ENCODE measurements around the gene DCUN1D4. TPM values are rescaled to one million over a fixed set of nuclear protein-coding genes. Genes with fewer than 3 reads are reported as not detected.

Gene DCUN1D4
- total RNA-seq, 2 experiments from 2014 or later = 28.4 to 30.0 TPM

DNA sequence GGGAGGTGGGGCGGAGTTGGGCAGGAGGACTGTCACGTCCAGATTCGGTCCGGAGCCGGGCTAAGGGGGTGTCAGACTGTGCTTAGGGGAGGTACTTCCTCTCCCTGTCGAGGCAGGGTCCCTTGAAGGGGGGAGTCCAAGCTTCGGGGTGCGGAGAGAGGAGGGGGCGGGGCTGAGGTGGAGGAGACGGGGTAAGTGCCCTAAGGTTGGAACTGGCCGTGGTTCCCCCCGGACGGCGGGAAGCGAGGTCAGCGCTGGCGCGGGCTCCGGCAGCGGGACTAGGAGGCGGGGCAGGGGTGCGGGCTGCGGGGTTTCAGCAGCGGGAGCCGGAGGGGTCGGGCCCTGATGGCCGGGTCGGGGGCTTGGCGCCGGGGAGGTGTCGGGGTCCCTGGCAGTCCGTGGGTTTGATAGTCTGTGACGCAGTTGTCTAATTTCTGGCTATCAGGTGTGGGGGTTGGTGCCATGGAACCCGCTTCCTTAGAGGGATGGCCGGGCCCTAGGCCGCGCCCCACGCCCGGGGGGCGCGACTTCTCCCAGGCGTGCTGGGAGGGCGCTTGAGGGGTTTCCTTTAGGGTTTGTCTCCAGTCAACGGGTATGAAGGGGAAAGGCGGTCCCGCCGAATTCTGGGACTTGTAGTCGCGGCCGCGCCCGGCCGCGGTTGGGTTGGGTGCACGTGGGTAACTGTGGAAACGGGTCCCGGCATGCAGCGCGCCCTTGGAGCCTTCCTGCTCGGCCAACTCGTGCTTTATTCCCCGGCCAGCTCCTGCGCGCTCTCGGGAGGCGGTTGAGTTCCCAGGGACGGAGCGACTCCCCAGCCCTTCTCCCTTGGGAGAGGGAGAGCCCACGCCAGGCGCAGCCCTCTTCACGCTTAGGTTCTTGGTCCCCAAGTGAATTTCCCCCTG, 1.5 kb downstream of the DCUN1D4 start:
- H3K27me3 Mint-ChIP-seq = no peaks in the 10 kb centered on the region
- H3K4me3 Mint-ChIP-seq = peak overlapping the region; percentile 91
- peaks cover 8% of the 10 kb centered on the region for H3K36me3 Mint-ChIP-seq
- H3K4me1 Mint-ChIP-seq = peaks cover 18% of the 10 kb centered on the region
- CTCF ChIA-PET = no interaction called here
- DNase-seq = peak; percentile 92
- peak; percentile 31 for ATAC-seq
- peak overlapping the region; percentile 74 for H3K27ac Mint-ChIP-seq
- no peaks in the 10 kb centered on the region for H3K9me3 Mint-ChIP-seq (ENCODE audit: low read depth)

DNA sequence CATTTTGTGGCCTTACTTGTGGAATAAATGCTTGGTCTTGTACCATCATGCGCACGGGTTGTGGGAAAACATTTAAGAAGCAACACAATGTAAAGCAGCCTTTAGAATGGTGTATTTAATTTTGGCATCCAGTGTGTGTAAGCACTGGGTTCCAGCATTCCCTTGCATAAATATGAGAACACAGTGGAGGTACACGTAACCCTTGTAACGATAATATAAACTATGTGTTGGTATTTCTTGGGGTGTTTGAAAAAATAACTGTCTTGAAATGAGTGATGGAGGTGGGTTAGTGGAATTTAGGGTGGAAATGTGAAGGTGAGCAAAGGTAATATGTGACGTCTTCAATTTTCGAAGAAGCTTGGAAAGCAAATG, 2.1 kb downstream of the DCUN1D4 start:
- ATAC-seq (no peak), DNase-seq (no peak)
- H3K27me3 Mint-ChIP-seq = no peaks in the 10 kb centered on the region
- peaks cover 8% of the 10 kb centered on the region for H3K36me3 Mint-ChIP-seq
- no peaks in the 10 kb centered on the region for H3K9me3 Mint-ChIP-seq (ENCODE audit: low read depth)
- H3K4me1 Mint-ChIP-seq = peaks cover 18% of the 10 kb centered on the region
- peak overlapping the region; percentile 74 for H3K27ac Mint-ChIP-seq
- CTCF ChIA-PET = no interaction called here
- H3K4me3 Mint-ChIP-seq = peak overlapping the region; percentile 91

DNA sequence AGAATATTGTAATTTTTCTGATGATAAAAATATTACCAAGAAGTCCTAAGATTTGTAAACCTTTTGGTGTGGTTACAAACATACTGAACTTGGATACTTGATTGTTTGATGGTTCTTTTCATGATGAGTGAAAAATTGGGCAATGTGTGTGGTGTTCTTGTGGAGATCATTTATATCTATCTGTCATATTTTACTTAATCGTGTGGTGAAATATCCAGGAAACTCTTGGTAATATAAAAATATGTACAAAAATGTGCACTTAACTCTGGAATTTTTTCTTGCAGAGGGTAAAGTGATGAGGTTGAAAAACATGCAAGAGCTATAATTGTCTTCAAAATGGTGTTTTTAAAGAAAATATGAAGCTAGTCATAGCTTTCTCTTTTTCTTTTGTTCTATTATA, 2.8 kb downstream of the DCUN1D4 start:
- no peaks in the 10 kb centered on the region for H3K9me3 Mint-ChIP-seq (ENCODE audit: low read depth)

DNA sequence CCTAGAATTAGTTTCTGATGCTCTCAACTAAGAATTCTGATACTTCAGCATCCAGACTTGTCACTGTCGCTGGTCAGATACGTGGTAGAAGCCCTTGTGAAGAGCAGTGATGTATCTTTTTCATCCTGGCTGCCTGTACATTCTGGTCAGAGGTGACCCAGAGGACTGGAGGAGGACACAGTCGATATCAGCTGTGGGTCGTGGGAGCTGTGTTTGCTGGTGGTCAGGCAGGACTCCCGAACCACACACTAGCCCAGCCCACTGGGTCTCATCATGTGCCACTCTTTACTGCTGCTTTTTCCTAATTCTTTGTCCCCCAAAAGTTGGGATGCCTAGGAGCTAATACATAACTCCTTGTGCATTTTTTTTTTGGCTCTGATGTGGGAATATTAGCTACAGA, 6.5 kb downstream of the DCUN1D4 start:
- Mint-ChIP-seq H3K4me1 (peaks cover 12% of the 10 kb centered on the region), H3K27ac (no peak overlapping the region), H3K36me3 (peaks cover 8% of the 10 kb centered on the region), H3K27me3 (no peaks in the 10 kb centered on the region), H3K9me3 (ENCODE audit: low read depth) (no peaks in the 10 kb centered on the region), H3K4me3 (no peak overlapping the region)
- DNase-seq = no peak
- CTCF ChIA-PET = no interaction called here
- ATAC-seq = no peak

More for the DNA sequence above, 2.8 kb downstream of the DCUN1D4 start:
- ATAC-seq (no peak), DNase-seq (no peak)
- CTCF ChIA-PET = interaction anchor here (1.2 to 1.3 kb wide), 2 partner anchors 59 to 181 kb away, joined by 3 read pairs; no protein-coding TSS in a partner anchor
- Mint-ChIP-seq H3K27ac (no peak overlapping the region), H3K36me3 (peaks cover 8% of the 10 kb centered on the region), H3K4me3 (no peak overlapping the region), H3K27me3 (no peaks in the 10 kb centered on the region), H3K4me1 (peaks cover 18% of the 10 kb centered on the region)

DNA sequence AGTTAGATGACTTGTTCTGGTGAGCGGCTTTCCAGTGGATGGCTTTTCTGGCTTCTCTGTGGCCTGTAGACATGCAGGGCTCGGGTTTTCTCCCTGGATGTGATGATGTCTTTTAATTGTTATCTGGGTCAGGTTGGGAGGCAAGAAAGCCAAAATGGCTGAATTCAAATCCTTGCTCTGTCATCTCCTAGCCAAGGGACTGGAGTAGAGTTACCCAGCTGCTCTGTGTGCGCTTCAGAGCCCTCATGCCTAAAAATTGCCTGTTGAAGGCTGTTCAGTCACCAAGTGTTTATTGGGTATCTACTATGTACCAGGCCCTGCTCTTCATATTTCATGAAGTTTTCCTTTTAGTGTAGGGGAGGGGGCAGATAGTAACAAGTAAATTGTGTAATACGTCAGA, 7.3 kb downstream of the DCUN1D4 start:
- H3K27ac Mint-ChIP-seq = no peak overlapping the region
- no peaks in the 10 kb centered on the region for H3K9me3 Mint-ChIP-seq (ENCODE audit: low read depth)
- ATAC-seq (no peak), DNase-seq (no peak)
- H3K4me1 Mint-ChIP-seq = peaks cover 6% of the 10 kb centered on the region
- no peaks in the 10 kb centered on the region for H3K27me3 Mint-ChIP-seq
- H3K36me3 Mint-ChIP-seq = peaks cover 8% of the 10 kb centered on the region
- CTCF ChIA-PET = no interaction called here
- no peak overlapping the region for H3K4me3 Mint-ChIP-seq

DNA sequence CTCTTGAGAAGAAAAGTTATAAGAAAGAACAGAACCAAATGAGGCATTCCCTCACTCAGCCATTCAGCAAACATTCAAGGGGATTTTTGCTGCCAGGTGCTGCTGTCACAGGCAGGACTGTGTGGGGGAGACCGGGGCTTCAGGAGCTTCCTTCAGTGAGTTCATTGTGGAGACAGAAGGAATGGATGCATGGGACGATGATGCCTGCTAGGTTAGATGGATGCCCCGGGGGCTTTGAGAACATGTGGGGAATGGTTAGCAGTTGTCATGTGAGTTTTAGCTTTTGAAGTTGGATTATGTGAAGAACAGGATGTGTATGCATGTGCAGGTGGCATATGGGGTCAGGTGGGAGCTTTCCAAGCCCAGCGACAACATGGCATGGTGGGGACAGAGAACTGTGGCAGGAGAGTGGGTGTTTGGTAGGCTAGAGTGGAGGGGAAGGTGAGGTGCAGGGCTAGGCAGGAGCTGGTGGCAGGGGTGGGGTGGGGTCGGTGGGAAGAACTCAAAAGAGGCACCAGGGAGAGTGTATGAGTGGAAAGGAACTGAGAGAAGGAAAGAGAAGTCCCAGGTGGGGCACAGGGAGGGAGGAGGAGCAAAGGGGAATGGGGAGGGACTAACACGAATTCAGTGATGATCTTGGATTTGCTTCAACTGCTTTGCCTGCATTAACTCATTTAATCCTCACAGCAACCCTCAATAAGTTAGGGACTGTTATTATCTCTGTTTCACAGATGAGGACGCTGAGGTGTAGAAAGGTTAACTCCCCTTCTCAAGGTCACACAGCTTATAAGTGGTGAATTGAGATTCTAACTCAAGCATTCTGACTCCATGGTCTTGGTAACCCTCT, 8.4 kb downstream of the DCUN1D4 start:
- CTCF ChIA-PET = no interaction called here
- Mint-ChIP-seq H3K4me3 (no peak overlapping the region), H3K4me1 (peaks cover 2% of the 10 kb centered on the region), H3K27me3 (no peaks in the 10 kb centered on the region), H3K9me3 (ENCODE audit: low read depth) (no peaks in the 10 kb centered on the region), H3K27ac (no peak overlapping the region), H3K36me3 (peaks cover 6% of the 10 kb centered on the region)
- ATAC-seq = no peak
- no peak for DNase-seq

DNA sequence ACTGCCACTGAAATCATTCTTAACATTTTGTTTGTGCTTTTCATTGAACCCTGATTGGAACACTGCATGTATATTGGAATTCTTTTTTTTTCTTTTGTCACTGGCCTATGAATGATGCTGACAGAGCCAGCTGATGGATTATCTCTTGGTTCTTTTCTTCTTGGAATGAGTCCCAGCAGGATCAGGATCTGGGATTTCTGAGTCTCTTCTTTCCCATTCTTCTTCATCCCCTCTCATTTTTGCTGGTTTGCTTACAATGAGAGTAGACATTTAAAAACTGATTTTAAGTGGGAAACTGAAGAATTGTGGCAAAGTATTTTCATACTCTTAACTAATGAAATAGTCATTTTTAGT, 9.0 kb downstream of the DCUN1D4 start:
- Mint-ChIP-seq H3K4me1 (peaks cover 2% of the 10 kb centered on the region), H3K36me3 (peaks cover 6% of the 10 kb centered on the region), H3K4me3 (no peak overlapping the region), H3K9me3 (ENCODE audit: low read depth) (no peaks in the 10 kb centered on the region), H3K27me3 (no peaks in the 10 kb centered on the region), H3K27ac (no peak overlapping the region)
- CTCF ChIA-PET = no interaction called here
- ATAC-seq = no peak
- no peak for DNase-seq

DNA sequence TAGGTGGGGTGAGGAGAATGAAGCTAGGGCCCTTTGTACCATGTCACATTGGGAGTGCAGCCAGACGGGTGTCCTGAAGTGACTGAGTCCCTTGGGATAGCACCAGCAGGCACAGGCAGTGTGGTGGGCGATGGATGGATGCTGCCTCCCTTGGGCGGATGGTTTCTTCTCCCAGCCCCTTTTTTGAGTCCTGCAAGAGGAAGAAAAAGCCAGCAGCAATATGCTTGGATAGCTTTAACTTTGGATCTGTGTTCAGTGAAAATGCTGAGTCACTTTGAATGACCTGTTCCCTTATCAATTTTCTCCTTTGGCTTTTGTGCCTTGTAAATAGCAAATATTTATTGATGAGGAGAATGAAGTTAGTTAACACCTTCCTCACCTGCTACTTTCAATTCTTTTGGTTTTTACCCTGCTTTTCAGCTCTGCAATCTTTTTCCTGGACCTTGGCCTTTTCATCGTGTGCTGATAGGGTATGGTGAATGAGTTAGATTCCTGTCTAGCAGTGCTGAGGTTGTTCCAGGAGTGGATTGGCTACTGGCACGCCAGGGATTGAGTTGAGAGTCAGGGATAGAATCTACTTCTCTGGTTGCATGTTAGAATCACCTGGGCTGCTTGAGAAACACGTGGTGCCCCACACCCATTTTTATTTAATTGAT, 10.2 kb downstream of the DCUN1D4 start:
- no peaks in the 10 kb centered on the region for H3K9me3 Mint-ChIP-seq (ENCODE audit: low read depth)
- peaks cover 6% of the 10 kb centered on the region for H3K36me3 Mint-ChIP-seq
- H3K4me1 Mint-ChIP-seq = no peaks in the 10 kb centered on the region
- CTCF ChIA-PET = interaction anchor here (1.1 to 1.3 kb wide), 2 partner anchors 10 kb away, joined by 3 read pairs; partner anchors contain the start of gene DCUN1D4
- no peak for ATAC-seq
- no peak overlapping the region for H3K27ac Mint-ChIP-seq
- no peak for DNase-seq
- no peaks in the 10 kb centered on the region for H3K27me3 Mint-ChIP-seq
- no peak overlapping the region for H3K4me3 Mint-ChIP-seq

DNA sequence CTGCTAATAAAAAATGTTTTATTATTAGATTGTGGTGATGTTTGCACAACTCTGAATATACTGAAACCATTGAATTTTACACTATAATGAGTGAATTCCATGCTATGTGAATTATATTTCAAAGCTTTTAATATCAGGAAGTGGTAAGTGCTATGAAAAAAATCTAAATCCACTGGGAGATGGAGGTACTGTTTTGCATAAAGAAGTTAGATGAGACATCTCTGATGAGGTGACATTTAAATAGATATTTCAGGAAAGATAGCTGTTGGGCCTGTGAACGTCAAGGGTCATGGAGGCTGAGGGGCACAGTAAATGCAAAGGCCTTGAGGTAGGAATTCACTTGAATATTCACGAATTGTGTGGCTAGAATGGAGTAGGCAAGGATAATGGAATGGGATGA, 12.3 kb downstream of the DCUN1D4 start:
- Mint-ChIP-seq H3K27ac (no peak overlapping the region), H3K4me3 (no peak overlapping the region), H3K36me3 (no peaks in the 10 kb centered on the region), H3K4me1 (no peaks in the 10 kb centered on the region), H3K9me3 (ENCODE audit: low read depth) (no peaks in the 10 kb centered on the region), H3K27me3 (no peaks in the 10 kb centered on the region)
- DNase-seq (no peak), ATAC-seq (no peak)
- CTCF ChIA-PET = interaction anchor here (1.2 kb wide), 1 partner anchor 37 kb away, joined by 3 read pairs; no protein-coding TSS in a partner anchor

DNA sequence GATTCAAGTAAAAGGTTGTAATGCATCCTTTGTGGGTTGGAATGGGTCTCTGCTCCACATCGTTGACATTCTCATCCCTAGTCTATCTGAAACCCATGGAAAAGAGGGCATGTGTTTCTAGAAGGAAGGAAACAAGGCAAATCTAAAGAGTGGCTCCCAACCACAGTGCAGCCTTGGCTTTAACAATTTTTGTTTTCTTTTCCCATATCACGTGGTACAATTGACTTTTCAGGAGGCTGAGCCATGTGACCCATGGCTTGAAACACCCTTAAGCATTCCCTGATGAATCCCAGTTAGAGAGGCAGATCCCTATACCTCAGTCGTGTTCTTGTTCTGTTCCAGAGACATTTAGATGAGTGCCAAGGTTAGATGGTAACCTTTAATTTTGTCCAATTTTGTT, 12.8 kb downstream of the DCUN1D4 start:
- H3K27ac Mint-ChIP-seq = no peak overlapping the region
- no peak for DNase-seq
- ATAC-seq = no peak
- peaks cover 1% of the 10 kb centered on the region for H3K36me3 Mint-ChIP-seq
- H3K27me3 Mint-ChIP-seq = no peaks in the 10 kb centered on the region
- no peaks in the 10 kb centered on the region for H3K9me3 Mint-ChIP-seq (ENCODE audit: low read depth)
- H3K4me3 Mint-ChIP-seq = no peak overlapping the region
- CTCF ChIA-PET = interaction anchor here (1.2 kb wide), 1 partner anchor 36 kb away, joined by 3 read pairs; no protein-coding TSS in a partner anchor
- H3K4me1 Mint-ChIP-seq = no peaks in the 10 kb centered on the region

DNA sequence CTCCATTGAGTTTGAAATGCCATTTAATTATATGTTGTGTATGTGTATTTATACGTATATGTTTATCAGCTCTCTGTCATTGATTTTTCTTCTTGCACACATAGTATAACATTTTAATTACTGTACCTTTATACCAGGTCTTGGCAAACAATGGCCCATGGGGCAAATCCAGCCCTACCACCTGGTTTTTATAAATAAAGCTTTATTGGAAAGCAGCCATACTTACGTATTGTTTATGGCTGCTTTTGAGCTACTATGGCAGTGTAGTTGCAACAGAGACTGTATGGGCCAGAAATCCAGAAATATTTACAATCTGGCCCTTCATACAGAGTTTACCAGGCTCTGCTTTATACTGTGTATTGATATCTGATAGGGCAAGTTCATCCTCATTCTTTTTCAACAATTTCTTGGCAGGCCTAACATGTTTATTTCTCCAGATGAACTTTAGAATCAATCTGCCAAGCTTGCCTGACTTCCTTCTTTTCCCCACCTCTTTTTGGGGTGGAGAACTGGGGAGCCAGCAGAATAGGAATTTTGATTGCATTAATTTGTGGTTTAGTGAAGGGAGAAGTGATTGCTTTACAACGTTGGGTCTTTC, 15.8 kb downstream of the DCUN1D4 start:
- Mint-ChIP-seq H3K4me1 (no peaks in the 10 kb centered on the region), H3K36me3 (peaks cover 1% of the 10 kb centered on the region), H3K9me3 (ENCODE audit: low read depth) (no peaks in the 10 kb centered on the region), H3K4me3 (no peak overlapping the region), H3K27ac (no peak overlapping the region), H3K27me3 (no peaks in the 10 kb centered on the region)
- CTCF ChIA-PET = no interaction called here
- ATAC-seq = no peak
- DNase-seq = no peak

DNA sequence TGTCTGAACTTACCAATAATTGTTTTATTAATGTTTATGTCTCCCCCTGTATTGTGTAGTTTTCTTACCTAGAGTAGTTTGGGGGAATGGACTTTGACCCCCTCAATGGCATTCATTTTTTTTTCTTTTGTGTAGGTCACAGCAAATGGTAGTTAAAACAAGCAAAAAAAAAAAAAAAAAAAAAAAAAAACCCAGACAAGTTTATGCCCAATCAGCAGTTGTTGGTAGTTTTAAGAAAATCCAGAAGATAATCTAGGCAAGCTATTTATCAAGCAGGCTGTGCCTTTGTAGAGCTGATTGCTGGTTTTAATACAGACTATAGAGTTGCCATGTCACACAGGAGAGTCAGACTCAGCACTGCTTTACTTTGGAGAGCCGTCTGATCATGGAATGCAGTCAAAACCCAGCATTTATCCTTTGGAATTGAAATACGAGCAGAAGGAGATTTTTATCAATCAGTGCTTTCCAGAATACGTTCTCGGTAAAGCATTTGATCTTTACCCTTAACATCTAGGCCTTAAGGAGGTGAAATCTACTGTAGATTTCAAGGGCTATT, 16.6 kb downstream of the DCUN1D4 start:
- no peak for ATAC-seq
- Mint-ChIP-seq H3K4me3 (no peak overlapping the region), H3K4me1 (no peaks in the 10 kb centered on the region), H3K9me3 (ENCODE audit: low read depth) (no peaks in the 10 kb centered on the region), H3K36me3 (peaks cover 1% of the 10 kb centered on the region), H3K27ac (no peak overlapping the region), H3K27me3 (no peaks in the 10 kb centered on the region)
- no peak for DNase-seq
- CTCF ChIA-PET = no interaction called here

DNA sequence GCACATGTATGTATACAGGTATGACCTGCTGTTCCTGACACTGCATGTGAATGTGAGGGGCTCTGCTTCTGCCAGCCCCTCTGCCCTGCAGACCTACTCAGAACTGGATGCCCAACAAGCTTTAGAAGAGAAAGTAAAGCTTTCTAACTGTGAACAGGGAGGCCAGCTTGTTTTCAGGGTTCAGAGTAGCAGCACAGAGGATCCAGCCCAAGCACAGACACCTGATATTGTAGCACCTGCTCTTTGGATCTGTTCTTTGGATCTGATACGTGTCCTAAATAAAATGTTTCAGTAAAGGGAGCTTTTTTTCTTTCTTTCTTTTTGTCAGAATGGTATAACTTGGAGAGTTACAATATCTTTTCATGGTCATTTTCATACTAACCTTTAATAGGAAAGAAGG, 19.2 kb downstream of the DCUN1D4 start:
- no peak overlapping the region for H3K4me3 Mint-ChIP-seq
- H3K36me3 Mint-ChIP-seq = peaks cover 8% of the 10 kb centered on the region
- ATAC-seq = no peak
- no peaks in the 10 kb centered on the region for H3K9me3 Mint-ChIP-seq (ENCODE audit: low read depth)
- H3K27me3 Mint-ChIP-seq = no peaks in the 10 kb centered on the region
- no peaks in the 10 kb centered on the region for H3K4me1 Mint-ChIP-seq
- H3K27ac Mint-ChIP-seq = no peak overlapping the region
- DNase-seq = no peak
- CTCF ChIA-PET = interaction anchor here (1.0 kb wide), 1 partner anchor 15 kb away, joined by 3 read pairs; no protein-coding TSS in a partner anchor

Data from activated CD8-positive, alpha-beta memory T cell treated with anti-CD3 and anti-CD28 coated beads, Interleukin-2, amount 10 ng/mL, durations not matched to agents 7 days and 5 days (primary cell).